ENCODE data around the gene SPOCK1. TPM values are rescaled to one million over a fixed set of nuclear protein-coding genes. Genes with fewer than 3 reads are reported as not detected.

The SPOCK1 gene
- total RNA-seq, 1 experiment from 2014 or later = 10.9 TPM

GRCh38 chr5:137278476-137278875, 220.7 kb downstream of the SPOCK1 start:
- Histone ChIP-seq H3T11ph (ENCODE audit: low read length) (no peak overlapping the region), H3K4ac (ENCODE audit: low read depth, low read length) (no peak overlapping the region), H3K4me1 (ENCODE audit: insufficient read depth, low read length) (no peaks in the 10 kb centered on the region), H2BK20ac (ENCODE audit: low read depth, low read length, poor library complexity, severe bottlenecking) (no peak overlapping the region), H3K79me1 (ENCODE audit: insufficient read depth, low read depth, low read length, poor library complexity, severe bottlenecking) (no peaks in the 10 kb centered on the region), H3K9ac (ENCODE audit: extremely low read depth, insufficient read length, low read length) (no peak overlapping the region), H2AFZ (ENCODE audit: low read length) (no peak overlapping the region), H4K20me1 (ENCODE audit: control insufficient read depth, insufficient read depth, insufficient read length) (no peaks in the 10 kb centered on the region), H3K18ac (ENCODE audit: insufficient read length, low read depth, low read length) (no peak overlapping the region), H2BK15ac (ENCODE audit: low read depth, low read length) (no peak overlapping the region), H2AK5ac (ENCODE audit: insufficient read length, low read length) (no peak overlapping the region), H4K8ac (replicated peaks; ENCODE audit: insufficient read length, low read depth, low read length) (no peak overlapping the region), H3K23ac (ENCODE audit: insufficient read length, low read depth, low read length) (no peak overlapping the region), H3K27ac (ENCODE audit: insufficient read length, low read depth, low read length) (no peak overlapping the region), H2BK12ac (ENCODE audit: insufficient read length, low read depth, low read length) (no peak overlapping the region), H2BK5ac (ENCODE audit: insufficient read length, low read length) (no peak overlapping the region), H3K27me3 (ENCODE audit: insufficient read depth, low read length) (no peaks in the 10 kb centered on the region), H2BK120ac (ENCODE audit: low read depth, low read length, poor library complexity, severe bottlenecking) (no peak overlapping the region), H3K79me2 (ENCODE audit: insufficient read depth, low read length) (no peaks in the 10 kb centered on the region), H3K23me2 (ENCODE audit: insufficient read length, low read depth, low read length, poor library complexity, severe bottlenecking) (no peaks in the 10 kb centered on the region), H3K9me3 (ENCODE audit: control insufficient read depth, low read depth, low read length) (no peaks in the 10 kb centered on the region), H3K14ac (ENCODE audit: insufficient read depth, low read length) (no peak overlapping the region), H4K5ac (ENCODE audit: insufficient read length, low read depth, low read length) (no peak overlapping the region), H3K56ac (ENCODE audit: insufficient read length, low read depth, low read length) (no peak overlapping the region), H3K4me2 (ENCODE audit: insufficient read depth, insufficient read length, low read length) (no peak overlapping the region), H4K91ac (ENCODE audit: insufficient read length, low read depth, low read length) (no peak overlapping the region)
- no peak overlapping the region; a peak in 1 of 7 replicates for H3K27ac Mint-ChIP-seq
- DNase-seq = no peak
- H3K4me3 Mint-ChIP-seq = no peak overlapping the region
- H3K4me1 Mint-ChIP-seq = peaks cover 9 to 12% of the 10 kb centered on the region in 2 experiments; a peak in 3 of 4 replicates
- TF ChIP-seq CTCF (conservative IDR thresholded peaks at IDR 0.05) = no peak
- H3K36me3 Mint-ChIP-seq (ENCODE audit: insufficient read depth in 1 of 3, low read depth in 3 of 3) = no peaks in the 10 kb centered on the region
- H3K27me3 Mint-ChIP-seq (ENCODE audit: low read depth) = no peaks in the 10 kb centered on the region
- WGBS (ENCODE audit: extremely low coverage, insufficient read length, low lambda C conversion rate) = no CpG with 5 or more reads among the region's 5 CpGs
- H3K9me3 Mint-ChIP-seq = no peaks in the 10 kb centered on the region

All from H9 (cell line).